ENCODE data around the gene ARHGEF28. TPM values are rescaled to one million over a fixed set of nuclear protein-coding genes. Genes with fewer than 3 reads are reported as not detected.

ARHGEF28 gene
- polyA plus RNA-seq, 4 donors = 42.0 to 57.9 (median 51.4) TPM

DNA sequence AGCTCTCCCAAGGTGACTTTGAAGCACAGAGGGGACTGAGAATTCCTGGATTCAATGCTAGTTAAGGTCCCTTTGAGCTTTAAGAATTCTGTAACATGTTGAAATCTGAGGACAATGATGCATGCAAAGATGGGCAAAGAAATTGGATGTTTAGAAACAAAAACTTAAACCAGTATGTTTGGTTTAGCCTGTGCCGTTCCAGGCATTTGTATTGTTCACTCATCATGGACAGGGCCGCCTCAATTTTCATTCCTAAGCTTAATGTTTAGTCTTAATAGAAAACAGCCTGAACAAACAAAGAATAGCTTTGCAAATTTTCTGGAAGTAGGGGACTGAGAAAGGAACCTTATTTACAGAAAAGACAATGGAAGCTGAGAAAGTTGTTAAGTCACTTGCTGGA is 267.8 kb downstream of the ARHGEF28 start:
- no peak for DNase-seq (ENCODE audit: low read depth in 4 of 4, low spot score in 2 of 4)

GRCh38 chr5:73894860-73895259 is 268.9 kb downstream of the ARHGEF28 start:
- DNase-seq (ENCODE audit: low read depth in 4 of 4, low spot score in 2 of 4) = no peak

- DNase-seq (ENCODE audit: low read depth in 4 of 4, low spot score in 2 of 4) = no peak
These were observed 269.5 kb downstream of the ARHGEF28 start for GRCh38 chr5:73895471-73895870.

DNA sequence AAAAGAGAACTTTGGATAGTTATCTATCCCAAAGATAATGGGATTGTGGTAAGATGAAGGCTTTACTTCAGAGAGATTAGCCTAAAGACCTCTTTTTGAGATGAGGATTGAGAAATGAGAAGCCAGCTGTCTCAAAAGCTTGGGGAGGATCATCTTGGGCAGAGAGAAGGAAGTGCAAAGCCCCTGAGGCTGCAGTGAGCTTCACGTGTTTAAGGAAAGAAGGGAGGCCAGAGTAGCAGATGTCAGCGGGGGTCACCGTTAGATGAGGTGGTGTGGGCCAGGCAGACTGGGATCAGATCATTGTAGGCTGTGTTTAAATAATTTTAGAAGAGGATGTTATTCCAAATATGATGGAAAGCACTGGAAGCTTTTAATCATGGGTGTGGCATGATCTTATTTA is 270.1 kb downstream of the ARHGEF28 start:
- no peak for DNase-seq (ENCODE audit: low read depth in 4 of 4, low spot score in 2 of 4)

DNA sequence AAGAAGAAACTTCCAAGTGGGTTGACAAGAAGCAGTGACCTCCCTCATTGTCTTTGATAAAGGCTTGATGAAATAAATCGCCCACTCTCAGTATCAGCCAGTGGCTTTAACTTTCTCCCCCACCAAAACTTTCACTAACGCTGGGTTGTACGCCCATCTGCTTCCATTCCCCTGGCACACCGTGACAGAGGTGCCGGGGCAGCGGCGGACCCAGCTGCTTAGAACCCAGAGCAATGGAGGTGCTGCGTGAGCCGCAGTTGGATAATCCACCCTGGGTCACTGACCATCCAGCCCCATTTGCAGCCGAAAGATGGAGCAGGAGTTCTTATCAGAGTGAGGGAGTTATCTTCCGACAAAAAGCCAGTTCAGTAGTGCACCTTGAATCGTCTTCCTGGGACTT is 270.7 kb downstream of the ARHGEF28 start:
- DNase-seq (ENCODE audit: low read depth in 4 of 4, low spot score in 2 of 4) = no peak

- no peak for DNase-seq (ENCODE audit: low read depth in 4 of 4, low spot score in 2 of 4)
These were observed 271.9 kb downstream of the ARHGEF28 start for GRCh38 chr5:73897893-73898292.

- no peak for DNase-seq (ENCODE audit: low read depth in 4 of 4, low spot score in 2 of 4)
These were observed 273.1 kb downstream of the ARHGEF28 start for GRCh38 chr5:73899055-73899454.

GRCh38 chr5:73899916-73900315 is 273.9 kb downstream of the ARHGEF28 start:
- no peak for DNase-seq (ENCODE audit: low read depth in 4 of 4, low spot score in 2 of 4)

DNA sequence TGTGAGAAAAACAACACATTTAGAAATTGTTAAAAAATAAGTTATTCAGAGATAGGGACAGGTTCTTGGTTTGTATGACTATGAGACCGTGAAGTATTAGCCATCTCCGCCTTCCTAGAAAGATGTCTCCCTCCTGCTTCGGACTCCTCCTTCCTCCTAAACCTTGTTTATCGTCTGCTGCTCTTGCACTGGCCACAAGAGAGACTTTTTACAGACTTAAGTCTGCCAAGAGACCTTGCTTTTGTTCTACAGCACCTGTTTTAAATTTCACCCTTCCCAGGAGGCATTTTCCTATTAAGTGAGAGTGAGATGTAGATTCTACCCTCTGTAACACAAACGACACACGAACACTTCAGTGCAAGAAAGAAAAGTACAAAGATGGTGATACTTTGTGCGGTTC is 274.6 kb downstream of the ARHGEF28 start:
- no peak for DNase-seq (ENCODE audit: low read depth in 4 of 4, low spot score in 2 of 4)

DNA sequence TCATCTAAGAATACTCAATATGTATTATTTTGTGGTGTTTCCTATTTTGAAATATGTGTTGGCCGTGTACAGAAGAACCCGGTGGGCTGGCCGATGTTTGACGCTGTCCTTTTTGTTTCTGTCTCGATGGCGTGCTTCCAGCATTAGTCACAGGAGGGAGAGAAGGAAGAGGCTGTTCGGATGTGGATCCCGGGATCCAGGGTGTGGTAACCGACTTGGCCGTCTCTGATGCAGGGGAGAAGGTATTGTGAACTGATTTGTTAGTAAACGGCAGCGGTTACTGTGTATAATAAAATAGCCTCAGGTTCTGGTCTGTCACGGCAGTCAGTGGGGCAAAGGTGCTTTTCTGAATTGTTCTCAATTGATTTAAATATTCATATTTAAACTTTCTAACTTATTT is 275.0 kb downstream of the ARHGEF28 start:
- DNase-seq (ENCODE audit: low read depth in 4 of 4, low spot score in 2 of 4) = no peak

DNA sequence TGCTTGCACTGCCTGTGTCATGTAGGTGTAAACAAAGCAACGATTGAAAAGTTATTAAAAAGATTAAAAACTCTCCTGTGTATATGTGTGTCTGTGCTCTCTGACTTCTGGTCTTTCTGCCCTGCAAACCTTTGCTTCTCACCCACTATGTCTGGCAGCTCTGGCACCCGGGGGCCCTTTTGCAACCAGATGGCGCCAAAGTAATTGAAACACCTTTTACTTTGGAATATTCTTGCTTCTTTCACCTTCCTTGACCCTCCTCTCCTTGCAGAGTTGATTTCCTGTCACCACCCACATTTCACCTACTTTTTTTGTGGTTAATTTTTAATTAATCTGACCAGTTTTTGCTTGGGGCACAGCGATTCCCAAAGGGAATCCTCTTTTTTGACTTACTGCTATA is 275.5 kb downstream of the ARHGEF28 start:
- no peak for DNase-seq (ENCODE audit: low read depth in 4 of 4, low spot score in 2 of 4)

GRCh38 chr5:73902327-73903051 is 276.5 kb downstream of the ARHGEF28 start:
- peak in 2 of 4 donors; percentile 36 to 59 for DNase-seq (ENCODE audit: low read depth in 4 of 4, low spot score in 2 of 4)

DNA sequence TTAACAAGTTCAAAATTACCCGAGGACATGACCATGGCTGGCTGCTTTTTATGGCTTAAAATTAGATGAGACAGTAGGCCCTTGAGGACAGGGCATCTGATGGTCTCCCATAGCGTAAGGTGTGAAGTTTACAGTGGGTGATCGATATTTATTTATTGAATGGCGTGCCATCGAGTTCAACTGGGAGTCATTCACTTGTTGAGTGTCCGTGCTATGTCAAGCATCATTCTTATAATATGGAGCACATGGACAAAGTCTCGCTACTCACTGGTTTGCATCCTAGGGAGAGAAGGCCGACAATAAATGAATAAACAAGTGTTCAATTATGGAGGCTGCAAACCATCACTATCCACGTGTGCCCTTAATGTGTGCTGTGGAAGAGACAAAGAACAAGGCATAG is 277.2 kb downstream of the ARHGEF28 start:
- no peak for DNase-seq (ENCODE audit: low read depth in 4 of 4, low spot score in 2 of 4)

DNA sequence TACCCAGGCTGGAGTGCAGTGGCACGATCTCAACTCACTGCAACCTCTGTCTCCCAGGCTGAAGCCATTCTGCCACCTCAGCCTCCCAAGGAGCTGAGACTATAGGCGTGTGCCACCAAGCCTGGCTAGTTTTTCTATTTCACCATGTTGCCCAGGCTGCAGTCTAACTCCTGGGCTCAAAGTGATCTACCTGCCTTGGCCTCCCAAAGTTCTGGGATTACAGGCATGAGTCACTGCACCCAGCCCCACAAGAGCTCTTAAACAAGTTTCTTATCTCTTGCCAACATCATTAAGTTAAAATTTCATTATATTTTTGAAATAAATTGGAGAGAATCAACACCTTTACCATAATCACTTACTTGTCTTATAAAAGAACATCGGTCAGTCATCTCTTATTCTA is 280.3 kb downstream of the ARHGEF28 start:
- DNase-seq (ENCODE audit: low read depth in 4 of 4, low spot score in 2 of 4) = no peak

DNA sequence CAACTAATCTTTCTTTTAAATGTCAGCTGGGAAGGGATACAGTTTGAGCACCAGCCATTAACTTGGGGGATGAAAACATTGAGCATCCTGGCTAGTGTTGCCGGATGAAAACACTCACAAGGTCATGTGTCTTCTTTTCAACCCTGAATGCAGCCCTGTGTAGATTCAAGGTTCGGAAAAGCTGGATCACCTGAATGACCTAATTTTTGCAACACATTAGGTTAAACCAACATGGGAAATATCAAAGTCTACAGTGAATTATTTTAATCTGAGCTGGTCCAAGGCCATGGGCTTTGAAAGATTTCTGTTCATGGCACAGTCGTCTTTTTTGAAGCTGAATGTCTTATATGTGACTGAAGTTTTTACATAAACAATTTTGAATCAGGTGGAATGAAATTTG is 281.2 kb downstream of the ARHGEF28 start:
- DNase-seq (ENCODE audit: low read depth in 4 of 4, low spot score in 2 of 4) = no peak

- DNase-seq (ENCODE audit: low read depth in 4 of 4, low spot score in 2 of 4) = no peak
These were observed 282.4 kb downstream of the ARHGEF28 start for GRCh38 chr5:73908395-73908794.

- no peak for DNase-seq (ENCODE audit: low read depth in 4 of 4, low spot score in 2 of 4)
These were observed 282.9 kb downstream of the ARHGEF28 start for GRCh38 chr5:73908846-73909245.

- no peak for DNase-seq (ENCODE audit: low read depth in 4 of 4, low spot score in 2 of 4)
These were observed 283.5 kb downstream of the ARHGEF28 start for GRCh38 chr5:73909474-73909873.

- no peak for DNase-seq (ENCODE audit: low read depth in 4 of 4, low spot score in 2 of 4)
These were observed 285.9 kb downstream of the ARHGEF28 start for GRCh38 chr5:73911761-73912393.

GRCh38 chr5:73912821-73913271 is 286.9 kb downstream of the ARHGEF28 start:
- DNase-seq (ENCODE audit: low read depth in 4 of 4, low spot score in 2 of 4) = no peak

DNA sequence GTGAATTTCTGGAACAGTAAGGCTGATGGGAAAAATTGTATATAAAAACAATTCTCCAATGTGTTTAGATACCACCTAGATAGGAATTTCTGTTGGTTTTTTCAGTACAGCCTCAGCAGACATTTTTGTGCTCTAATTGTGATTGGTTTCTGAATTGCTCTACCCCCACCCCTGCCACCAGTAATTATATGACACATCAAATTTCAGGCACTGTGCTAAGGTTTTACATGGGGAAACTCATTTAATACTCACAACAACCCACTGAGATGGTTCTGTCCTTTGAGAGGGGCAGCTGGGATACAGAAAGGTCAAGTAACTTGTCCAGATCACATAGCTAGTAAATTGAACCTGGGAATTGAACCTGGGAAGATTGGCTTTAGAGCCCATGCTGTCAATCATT is 288.0 kb downstream of the ARHGEF28 start:
- no peak for DNase-seq (ENCODE audit: low read depth in 4 of 4, low spot score in 2 of 4)

DNA sequence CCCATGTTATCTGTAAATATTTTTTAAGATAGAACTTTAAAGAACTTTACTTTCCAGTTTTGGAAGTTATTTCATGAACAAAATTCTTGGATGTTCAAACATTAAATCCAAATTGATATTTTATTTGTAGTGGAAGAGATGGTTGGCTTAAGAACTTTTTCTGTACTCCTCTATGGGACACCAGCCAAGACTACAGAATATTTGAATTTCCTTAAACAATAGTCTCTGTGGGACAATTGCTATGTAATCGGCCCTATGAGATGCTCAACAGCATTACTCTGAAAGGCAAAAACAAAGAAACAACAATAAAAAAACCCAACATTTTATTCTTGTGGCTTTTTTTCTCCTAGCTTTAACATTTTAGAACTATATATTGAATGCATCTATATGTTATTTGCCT is 289.3 kb downstream of the ARHGEF28 start:
- DNase-seq (ENCODE audit: low read depth in 4 of 4, low spot score in 2 of 4) = no peak
